ENCODE measurements around the gene MSANTD2.

GRCh38 chr11:124763156-124763947 is 36.9 kb downstream of the MSANTD2 start:
- TF ChIP-seq REST (IDR thresholded peaks at IDR 0.05; ENCODE audit: insufficient replicate concordance, low read depth): no peak
- no peak for TF ChIP-seq CTCF (IDR thresholded peaks at IDR 0.05; ENCODE audit: insufficient read depth, low read length)
- TF ChIP-seq SPI1 (IDR thresholded peaks at IDR 0.05; ENCODE audit: borderline replicate concordance, low read depth): no peak
- TF ChIP-seq POLR2AphosphoS5 (IDR thresholded peaks at IDR 0.05; ENCODE audit: low read depth): no peak
